ENCODE measurements around the gene KCNIP4. TPM values are rescaled to one million over a fixed set of nuclear protein-coding genes. Genes with fewer than 3 reads are reported as not detected.

The KCNIP4 gene
- total and polyA plus RNA-seq, 12 donors = 0.15 TPM; not detected in 11

DNA sequence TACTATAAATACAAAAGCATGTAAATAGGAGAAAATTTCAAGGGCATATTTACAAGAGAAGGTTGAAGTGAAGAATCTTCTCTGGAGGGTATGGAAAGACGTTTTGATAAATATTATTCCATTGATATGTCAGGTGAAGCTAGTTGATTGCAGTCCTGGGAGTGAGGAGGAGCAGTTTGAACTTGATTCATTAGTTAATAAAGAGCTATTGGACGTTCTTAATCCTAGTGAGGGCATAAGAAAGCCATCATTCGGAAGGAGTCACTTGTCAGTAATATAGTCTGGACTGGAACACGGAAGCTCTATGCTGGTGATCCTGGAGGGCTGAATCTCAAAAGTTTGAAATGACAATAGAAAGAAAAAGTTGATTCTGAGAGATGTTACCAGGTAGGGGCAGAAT lies 793.2 kb downstream of the KCNIP4 start:
- H3K9me3 ChIP-seq = peaks cover 0 to 4% (median 0%) of the 10 kb centered on the region in 11 donors
- no peaks in the 10 kb centered on the region for H3K4me1 ChIP-seq
- TF ChIP-seq, protein P1, sequence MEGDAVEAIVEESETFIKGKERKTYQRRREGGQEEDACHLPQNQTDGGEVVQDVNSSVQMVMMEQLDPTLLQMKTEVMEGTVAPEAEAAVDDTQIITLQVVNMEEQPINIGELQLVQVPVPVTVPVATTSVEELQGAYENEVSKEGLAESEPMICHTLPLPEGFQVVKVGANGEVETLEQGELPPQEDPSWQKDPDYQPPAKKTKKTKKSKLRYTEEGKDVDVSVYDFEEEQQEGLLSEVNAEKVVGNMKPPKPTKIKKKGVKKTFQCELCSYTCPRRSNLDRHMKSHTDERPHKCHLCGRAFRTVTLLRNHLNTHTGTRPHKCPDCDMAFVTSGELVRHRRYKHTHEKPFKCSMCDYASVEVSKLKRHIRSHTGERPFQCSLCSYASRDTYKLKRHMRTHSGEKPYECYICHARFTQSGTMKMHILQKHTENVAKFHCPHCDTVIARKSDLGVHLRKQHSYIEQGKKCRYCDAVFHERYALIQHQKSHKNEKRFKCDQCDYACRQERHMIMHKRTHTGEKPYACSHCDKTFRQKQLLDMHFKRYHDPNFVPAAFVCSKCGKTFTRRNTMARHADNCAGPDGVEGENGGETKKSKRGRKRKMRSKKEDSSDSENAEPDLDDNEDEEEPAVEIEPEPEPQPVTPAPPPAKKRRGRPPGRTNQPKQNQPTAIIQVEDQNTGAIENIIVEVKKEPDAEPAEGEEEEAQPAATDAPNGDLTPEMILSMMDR (IDR thresholded peaks at IDR 0.05) = no peak
- intact Hi-C loops (cut with DNase I) = no loop called here
- no peaks in the 10 kb centered on the region for H3K27me3 ChIP-seq
- no peak overlapping the region for H3K4me3 ChIP-seq
- no peaks in the 10 kb centered on the region for H3K36me3 ChIP-seq
- DNase-seq = no peak
- WGBS, 2 donors = 54 to 55% methylated on average over 4 of the region's 4 CpGs
- ATAC-seq = no peak
- H3K27ac ChIP-seq = no peak overlapping the region

DNA sequence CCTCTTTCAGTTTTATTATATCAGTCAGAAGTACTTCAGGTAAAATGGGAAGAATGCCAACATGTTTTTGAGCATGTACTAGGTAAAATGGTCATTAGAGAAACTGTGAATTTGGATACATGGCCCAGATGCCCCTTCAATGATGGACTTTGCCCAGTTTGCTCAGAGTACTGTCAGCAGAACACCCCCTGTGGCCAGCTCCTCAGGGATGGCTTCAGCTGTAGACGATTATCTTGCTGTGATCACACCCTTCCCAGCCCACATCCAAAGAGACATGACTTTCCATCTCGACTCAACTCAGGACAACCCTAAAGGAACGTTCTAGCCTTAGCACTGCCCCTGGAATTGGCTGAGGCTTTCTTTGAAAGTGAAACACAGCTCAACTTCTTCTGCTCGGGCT lies 809.2 kb downstream of the KCNIP4 start:
- H3K36me3 ChIP-seq = no peaks in the 10 kb centered on the region
- no peak for DNase-seq
- peaks cover 0 to 5% (median 0%) of the 10 kb centered on the region in 7 donors for H3K27me3 ChIP-seq
- intact Hi-C loops (cut with DNase I) = loop anchor here in 4 of 10 donors (10.0 kb wide), 1 partner anchor 365 kb away; no protein-coding TSS in a partner anchor
- no peak overlapping the region for H3K27ac ChIP-seq
- 64 to 72% methylated on average over 4 of the region's 4 CpGs for WGBS, 2 donors
- H3K4me1 ChIP-seq = no peaks in the 10 kb centered on the region
- H3K9me3 ChIP-seq = peaks cover 0 to 6% (median 0%) of the 10 kb centered on the region in 11 donors
- no peak for ATAC-seq
- TF ChIP-seq, protein P1 (IDR thresholded peaks at IDR 0.05) = no peak
- no peak overlapping the region for H3K4me3 ChIP-seq

DNA sequence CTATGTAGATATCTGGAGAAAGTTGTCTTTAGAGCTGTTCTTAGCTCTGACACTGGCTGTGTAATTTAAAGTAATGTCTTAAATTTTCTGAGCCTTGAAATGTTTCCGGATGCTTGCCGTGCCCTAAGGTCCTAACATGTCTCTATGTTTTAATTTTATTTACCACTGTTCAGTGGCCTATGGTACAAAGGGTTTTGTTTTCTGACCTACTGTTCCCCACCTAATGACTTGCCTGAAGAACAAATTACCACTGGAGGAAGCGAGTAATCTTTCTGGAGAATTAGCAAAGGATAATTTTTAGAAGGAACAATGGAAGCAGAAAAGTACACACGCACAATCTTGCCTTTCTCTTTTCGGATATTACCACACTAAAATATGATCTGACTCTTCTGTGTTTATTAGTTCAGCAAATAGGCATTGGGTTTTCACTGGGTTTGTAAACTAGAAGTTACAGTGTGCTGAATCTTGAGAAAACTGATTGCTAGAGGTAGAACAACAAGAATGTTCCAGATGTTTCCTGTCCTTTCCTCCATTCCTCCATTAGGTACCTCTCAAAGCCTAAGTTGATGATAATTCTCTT lies 812.4 kb downstream of the KCNIP4 start:
- Histone ChIP-seq H3K27ac (no peak overlapping the region), H3K4me1 (no peaks in the 10 kb centered on the region), H3K4me3 (no peak overlapping the region), H3K36me3 (no peaks in the 10 kb centered on the region), H3K9me3 (peaks cover 0 to 3% (median 0%) of the 10 kb centered on the region in 11 donors), H3K27me3 (no peaks in the 10 kb centered on the region)
- intact Hi-C loops (cut with DNase I) = loop anchor here in 4 of 10 donors (10.0 kb wide), 1 partner anchor 361 kb away; no protein-coding TSS in a partner anchor
- TF ChIP-seq, protein P1 (IDR thresholded peaks at IDR 0.05) = no peak
- DNase-seq = no peak
- WGBS, 2 donors = 76 to 87% methylated on average over 5 of the region's 5 CpGs
- no peak for ATAC-seq

DNA sequence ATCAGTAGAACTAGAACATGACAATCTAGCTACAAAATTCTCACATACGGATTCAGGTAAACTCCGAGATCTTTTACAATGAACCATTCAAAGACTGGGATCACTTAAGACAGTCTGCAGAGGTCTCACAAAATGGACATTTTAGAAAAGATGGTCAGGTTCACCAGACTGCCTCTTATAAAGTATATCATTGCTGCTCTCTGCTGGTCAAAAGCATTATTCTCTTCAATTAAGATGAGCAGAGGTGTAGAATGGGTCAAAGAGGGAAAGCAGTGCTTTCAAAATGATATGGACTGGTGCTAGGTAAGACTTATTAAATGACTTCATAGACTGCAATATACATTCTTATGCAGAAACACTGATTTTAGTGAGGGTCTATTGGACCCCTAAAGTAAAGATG lies 813.6 kb downstream of the KCNIP4 start:
- intact Hi-C loops (cut with DNase I) = loop anchor here in 5 of 10 donors (5.0 to 10.0 kb wide), 2 partner anchors 360 to 363 kb away; no protein-coding TSS in a partner anchor
- ATAC-seq = no peak
- Histone ChIP-seq H3K4me1 (no peaks in the 10 kb centered on the region), H3K27me3 (no peaks in the 10 kb centered on the region), H3K9me3 (peaks cover 0 to 3% (median 0%) of the 10 kb centered on the region in 11 donors), H3K4me3 (no peak overlapping the region), H3K27ac (no peak overlapping the region), H3K36me3 (no peaks in the 10 kb centered on the region)
- TF ChIP-seq, protein P1 (IDR thresholded peaks at IDR 0.05) = peak in 4 of 9 donors; percentile 17 to 23 (median 18)
- WGBS, 2 donors = 83 to 90% methylated on average over 2 of the region's 2 CpGs
- no peak for DNase-seq

Measured in heart right ventricle (tissue), 16 donors.